Epidermal melanocyte (primary cell): ENCODE measurements around the gene ASNS.
"Not testable (repeated sequence)": the region's sequence is repeated elsewhere in the genome, so short reads cannot be mapped to it uniquely, and the experiment has no call there.

Experiments
- DNase-seq: peaks from one replicate; pipeline ENCODE4 v3.0.0; 2011; ENCODE audit warnings: low spot score; ENCODE audit not compliant: insufficient read length

ASNS gene

GRCh38 chr7:97872025-97872669 lies at the start of gene ASNS:
Gene ASNS, minus strand, starts transcription at chr7:97872408. Its CDS starts 3,252 bp downstream, at chr7:97869156.
- DNase-seq = peak; percentile 71

- DNase-seq = not testable (repeated sequence)
These were observed 49.0 kb upstream of the ASNS start for GRCh38 chr7:97921254-97921653.

GRCh38 chr7:97915267-97915666 lies 43.1 kb upstream of the ASNS start:
- not testable (repeated sequence) for DNase-seq

GRCh38 chr7:97912294-97912693 lies 40.1 kb upstream of the ASNS start:
- not testable (repeated sequence) for DNase-seq

GRCh38 chr7:97896893-97897292 lies 24.7 kb upstream of the ASNS start:
- DNase-seq = not testable (repeated sequence)

GRCh38 chr7:97891721-97892120 lies 19.5 kb upstream of the ASNS start:
- not testable (repeated sequence) for DNase-seq

GRCh38 chr7:97879527-97879926 lies 7.3 kb upstream of the ASNS start:
- DNase-seq = not testable (repeated sequence)

- not testable (repeated sequence) for DNase-seq
These were observed 2.7 kb upstream of the ASNS start for GRCh38 chr7:97874894-97875293.

GRCh38 chr7:97873606-97874005 lies 1.4 kb upstream of the ASNS start:
- no peak for DNase-seq

GRCh38 chr7:97871659-97872024 lies 566 bp downstream of the ASNS start:
- DNase-seq = no peak

GRCh38 chr7:97868788-97869187 lies 3.4 kb downstream of the ASNS start:
- DNase-seq = no peak

GRCh38 chr7:97868314-97868713 lies 3.9 kb downstream of the ASNS start:
- no peak for DNase-seq

GRCh38 chr7:97865104-97865503 lies 7.1 kb downstream of the ASNS start:
- DNase-seq = no peak

- DNase-seq = no peak
These were observed 12.5 kb downstream of the ASNS start for GRCh38 chr7:97859606-97860204.

- DNase-seq = no peak
These were observed 14.0 kb downstream of the ASNS start for GRCh38 chr7:97858221-97858620.

GRCh38 chr7:97857544-97857943 lies 14.7 kb downstream of the ASNS start:
- DNase-seq = no peak

GRCh38 chr7:97851683-97852082 lies 20.5 kb downstream of the ASNS start:
- no peak for DNase-seq

- DNase-seq = not testable (repeated sequence)
These were observed 21.8 kb downstream of the ASNS start for GRCh38 chr7:97850262-97851031.

GRCh38 chr7:97847791-97848190 lies 24.4 kb downstream of the ASNS start:
- DNase-seq = no peak

- no peak for DNase-seq
These were observed 25.3 kb downstream of the ASNS start for GRCh38 chr7:97846945-97847344.

- peak; percentile 27 for DNase-seq
These were observed 26.5 kb downstream of the ASNS start for GRCh38 chr7:97845622-97846203.

GRCh38 chr7:97844036-97844435 lies 28.2 kb downstream of the ASNS start:
- no peak for DNase-seq
